Stimulated activated CD4-positive, alpha-beta T cell treated with anti-CD3 and anti-CD28 coated beads, Interleukin-2, amount 100 ng/mL, for 48 hours (primary cell): ENCODE data around the gene P2RX6.

Source experiments
- DNase-seq, 2 donors: peaks; one replicate each; pipeline ENCODE4 v3.0.0-alpha.2; 2020

P2RX6 gene

DNA sequence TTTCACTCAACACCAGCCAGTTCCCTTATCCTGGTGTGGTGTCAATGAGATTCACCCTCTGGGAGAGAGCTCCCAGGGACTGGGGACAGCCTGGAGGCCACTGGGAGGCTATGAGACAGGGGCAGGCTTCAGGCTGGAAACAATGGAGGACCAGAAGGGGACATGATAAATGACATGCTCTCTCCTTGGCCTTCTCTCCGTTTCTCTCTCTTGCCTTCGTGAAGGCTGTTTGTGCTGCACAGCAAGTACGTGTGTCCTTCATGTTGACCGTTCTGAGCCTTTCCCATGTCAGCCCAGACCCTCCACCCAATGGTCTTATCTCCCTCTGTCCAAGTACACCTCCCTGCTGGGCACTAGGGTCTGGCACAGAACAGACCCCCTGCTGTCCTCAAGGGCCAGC is 34.4 kb upstream of the P2RX6 start:
- DNase-seq, result no peak

DNA sequence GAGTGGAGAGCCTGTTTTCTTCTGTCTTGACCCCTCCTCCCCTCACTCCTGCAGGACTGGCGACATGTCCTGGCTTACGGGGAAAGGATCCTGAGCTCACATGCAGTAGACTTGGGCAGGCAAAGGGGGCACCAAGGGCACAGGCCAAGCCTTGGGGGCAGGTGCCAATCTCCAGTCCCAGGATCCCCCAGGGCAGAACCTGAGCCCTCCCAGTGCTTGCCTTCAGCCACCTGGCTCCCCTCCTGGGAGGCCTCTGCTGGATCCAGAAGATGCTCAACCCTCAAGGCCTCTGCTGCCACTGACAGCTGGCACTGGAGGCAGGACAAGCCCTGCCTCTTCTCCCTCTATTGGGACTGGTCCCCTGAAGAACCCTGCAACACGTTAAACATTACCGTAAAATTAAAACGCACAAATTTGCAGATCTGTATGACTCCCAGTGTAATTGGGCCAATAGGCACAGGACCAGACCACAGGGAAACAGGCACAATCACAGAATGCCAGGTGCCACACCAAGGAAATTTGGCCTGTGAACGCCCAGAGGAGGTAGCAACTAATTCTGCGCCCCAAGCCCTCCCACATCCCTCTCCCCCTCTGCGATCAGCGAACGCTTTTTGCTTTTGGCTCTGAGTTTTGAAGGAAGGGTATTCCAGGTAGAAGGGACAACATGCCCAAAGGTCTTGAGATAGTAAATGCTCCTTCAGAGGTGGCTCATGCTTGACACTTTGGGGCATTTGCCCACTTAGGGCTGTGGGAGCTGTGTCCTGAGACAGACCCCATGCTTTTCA is 33.8 kb upstream of the P2RX6 start:
- DNase-seq, result no peak

- peak; percentile 60 to 67 for DNase-seq
These were observed 33.0 kb upstream of the P2RX6 start, which contains the start of gene LZTR1 for GRCh38 chr22:20981787-20982562. Gene LZTR1, plus strand, starts transcription at chr22:20982297. Its CDS starts 75 bp downstream, at chr22:20982372.

GRCh38 chr22:20982563-20982882 is 32.4 kb upstream of the P2RX6 start:
- DNase-seq, result no peak

- DNase-seq, result no peak
These were observed 31.7 kb upstream of the P2RX6 start for GRCh38 chr22:20983081-20983771.

GRCh38 chr22:20985720-20986119 is 29.2 kb upstream of the P2RX6 start:
- DNase-seq, result no peak

GRCh38 chr22:20986365-20986764 is 28.6 kb upstream of the P2RX6 start:
- no peak for DNase-seq

DNA sequence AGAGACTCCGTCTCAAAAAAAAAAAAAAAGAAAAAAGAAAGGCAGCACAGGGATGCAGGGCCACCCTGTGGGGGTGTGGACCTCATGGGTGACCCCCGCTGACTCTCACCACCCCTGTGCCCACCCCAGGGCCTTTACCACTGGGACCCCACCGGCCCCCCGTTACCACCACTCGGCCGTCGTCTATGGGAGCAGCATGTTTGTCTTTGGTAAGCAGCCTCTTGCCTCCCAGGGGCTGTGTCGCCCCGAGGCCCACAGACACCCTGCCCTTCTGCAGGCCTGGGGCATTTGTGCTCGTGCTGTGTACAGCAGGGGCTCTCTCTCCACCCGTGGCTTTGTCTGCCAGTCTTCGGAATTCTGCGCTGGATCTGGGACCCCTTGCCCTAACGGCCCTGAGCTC is 27.6 kb upstream of the P2RX6 start:
- DNase-seq, result no peak

DNA sequence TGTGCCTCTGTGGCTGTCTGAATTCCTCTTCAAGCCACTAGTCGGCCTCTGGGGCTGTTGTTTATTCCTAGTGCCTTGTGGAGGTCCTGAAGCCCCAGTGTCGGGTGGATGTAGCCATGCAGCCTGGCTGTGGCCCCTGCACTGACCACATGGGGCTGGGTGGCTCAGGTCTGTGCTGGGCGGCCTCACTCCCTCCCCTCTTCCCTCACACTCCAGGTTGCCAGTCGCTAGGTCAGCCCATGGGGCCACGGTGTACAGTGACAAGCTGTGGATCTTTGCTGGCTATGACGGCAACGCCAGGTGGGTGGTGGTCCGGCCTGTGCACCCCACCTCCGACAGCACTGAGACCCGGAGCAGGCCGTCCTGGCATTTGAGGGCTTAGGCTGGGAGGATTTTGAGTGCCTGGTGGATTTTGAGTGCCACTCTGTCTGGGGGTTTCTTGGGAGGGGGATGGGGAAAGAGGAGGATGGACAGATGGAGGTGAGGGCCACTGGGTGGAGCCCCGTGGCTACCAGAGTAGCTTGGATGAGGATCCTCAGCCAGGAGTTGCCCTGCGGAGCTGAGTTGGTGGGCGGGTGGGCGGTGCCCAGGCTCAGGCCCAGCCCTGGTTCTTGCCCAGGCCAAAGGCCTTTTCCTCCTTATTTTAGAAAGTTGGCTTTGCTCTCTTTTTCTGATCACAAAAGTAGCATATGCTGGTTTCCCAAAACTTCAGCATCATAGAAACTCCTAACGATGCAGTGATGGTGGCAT is 26.2 kb upstream of the P2RX6 start:
- DNase-seq, result no peak

DNA sequence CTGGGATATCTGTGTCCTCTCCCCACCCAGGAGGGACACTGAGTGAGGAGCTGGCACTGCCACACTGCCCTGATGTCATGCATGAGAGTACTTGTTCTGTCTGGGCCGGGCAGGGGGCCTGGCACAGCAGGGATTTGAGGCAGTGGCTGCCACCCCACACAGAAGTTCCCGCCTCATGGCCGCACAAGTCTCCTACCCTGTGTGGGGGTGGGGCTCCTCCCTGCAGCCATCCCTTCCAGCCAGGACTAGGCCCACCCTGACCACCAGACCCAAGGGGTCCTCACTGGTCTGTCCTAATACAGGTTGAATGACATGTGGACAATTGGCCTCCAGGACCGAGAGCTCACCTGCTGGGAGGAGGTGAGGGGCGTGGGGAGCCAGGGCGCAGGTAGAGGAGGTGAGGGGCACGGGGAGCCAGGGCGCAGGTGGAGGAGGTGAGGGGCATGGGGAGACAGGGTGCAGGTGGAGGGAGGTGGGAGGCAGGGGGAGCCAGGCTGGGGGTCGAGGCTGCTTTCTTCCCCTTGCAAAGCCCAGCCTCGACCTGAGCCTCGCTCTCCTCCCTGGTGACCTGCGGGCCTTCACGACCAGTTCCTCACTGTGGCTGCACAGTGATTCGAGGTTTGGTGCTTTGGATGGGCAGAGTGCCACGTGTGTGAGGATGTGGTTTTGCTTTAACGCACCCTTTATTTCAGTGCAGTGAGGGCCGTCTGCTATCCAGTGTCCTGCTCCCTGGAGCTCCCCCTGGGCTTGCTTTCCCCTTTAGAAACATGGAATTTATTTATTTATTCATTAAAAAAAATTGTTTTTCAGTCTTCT is 25.4 kb upstream of the P2RX6 start:
- no peak for DNase-seq

DNA sequence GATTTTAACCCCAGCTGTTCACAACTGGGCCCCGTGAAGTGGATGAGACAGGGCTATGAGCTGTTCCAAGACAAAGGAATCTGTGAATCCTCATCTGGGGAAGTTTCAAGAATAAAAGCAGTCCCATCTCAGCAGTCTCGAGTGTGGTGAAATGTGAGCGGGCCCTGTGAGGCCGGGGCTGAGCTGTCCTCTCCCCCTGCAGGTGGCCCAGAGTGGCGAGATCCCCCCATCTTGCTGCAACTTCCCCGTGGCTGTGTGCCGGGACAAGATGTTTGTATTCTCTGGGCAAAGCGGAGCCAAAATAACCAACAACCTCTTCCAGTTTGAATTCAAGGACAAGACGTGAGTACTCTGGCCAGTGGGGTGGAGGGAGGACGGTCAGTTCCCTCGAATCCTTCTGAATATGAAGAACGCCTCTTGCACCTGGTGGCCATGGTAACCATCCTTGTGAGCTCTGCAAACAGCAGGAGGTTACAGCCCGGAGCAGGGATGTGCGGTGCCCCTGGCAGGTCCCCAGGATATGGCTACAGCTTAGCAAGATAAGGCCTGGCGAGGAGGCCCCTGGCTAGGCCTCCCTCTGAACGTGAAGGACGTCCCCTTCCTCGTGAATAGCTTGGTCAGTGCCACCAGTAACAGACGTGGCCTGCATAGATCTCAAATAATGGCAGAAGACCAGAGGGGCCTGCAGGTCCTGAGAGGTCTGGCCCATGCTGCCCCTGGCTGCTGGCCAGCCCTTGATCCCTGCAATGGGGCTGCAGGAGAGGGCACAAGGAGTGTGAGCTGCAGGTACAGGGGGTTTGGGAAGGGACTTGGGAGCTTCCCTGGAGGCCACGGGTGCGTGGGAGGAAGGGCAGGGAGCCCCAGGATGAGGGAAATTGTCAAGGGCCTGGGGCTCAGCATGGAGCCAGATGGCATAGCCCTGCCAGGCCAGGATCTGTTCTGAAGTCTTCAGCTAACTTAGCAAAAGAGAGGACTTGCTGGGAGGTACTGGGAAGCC is 24.5 kb upstream of the P2RX6 start:
- DNase-seq, result no peak

DNA sequence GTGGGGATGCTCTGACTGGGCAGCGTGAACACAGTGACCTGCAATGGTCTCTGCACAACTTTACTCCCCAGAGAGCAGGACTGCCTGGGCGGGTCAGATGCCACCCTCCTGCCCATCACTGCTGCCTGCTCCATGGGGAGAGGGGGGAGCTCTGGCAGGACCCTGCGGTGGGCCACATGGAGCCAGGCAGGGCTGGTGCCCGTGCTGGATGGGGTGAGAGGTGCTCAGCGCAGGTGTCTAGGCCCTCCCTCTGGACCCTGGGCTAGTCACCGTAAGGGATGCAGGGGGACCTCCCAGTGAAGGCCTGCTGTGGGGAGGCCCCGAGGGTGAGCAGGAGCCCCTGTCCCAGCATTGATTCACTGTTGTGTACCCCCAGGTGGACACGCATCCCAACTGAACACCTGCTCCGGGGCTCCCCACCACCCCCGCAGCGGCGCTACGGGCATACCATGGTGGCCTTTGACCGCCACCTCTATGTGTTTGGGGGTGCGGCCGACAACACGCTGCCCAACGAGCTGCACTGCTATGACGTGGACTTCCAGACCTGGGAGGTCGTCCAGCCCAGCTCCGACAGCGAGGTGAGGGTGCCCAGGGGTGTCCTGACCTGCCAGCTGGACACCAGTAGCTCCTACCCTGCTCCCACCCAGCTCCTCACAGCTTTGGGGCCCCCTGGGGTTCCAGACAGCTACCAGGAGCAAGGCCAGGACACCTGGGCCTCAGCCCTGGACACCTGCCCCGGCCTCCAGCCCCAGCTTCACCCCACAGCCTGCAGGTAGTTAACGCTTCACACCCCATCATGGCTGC is 23.5 kb upstream of the P2RX6 start:
- DNase-seq, result no peak

- no peak for DNase-seq
These were observed 22.9 kb upstream of the P2RX6 start for GRCh38 chr22:20992056-20992442.

DNA sequence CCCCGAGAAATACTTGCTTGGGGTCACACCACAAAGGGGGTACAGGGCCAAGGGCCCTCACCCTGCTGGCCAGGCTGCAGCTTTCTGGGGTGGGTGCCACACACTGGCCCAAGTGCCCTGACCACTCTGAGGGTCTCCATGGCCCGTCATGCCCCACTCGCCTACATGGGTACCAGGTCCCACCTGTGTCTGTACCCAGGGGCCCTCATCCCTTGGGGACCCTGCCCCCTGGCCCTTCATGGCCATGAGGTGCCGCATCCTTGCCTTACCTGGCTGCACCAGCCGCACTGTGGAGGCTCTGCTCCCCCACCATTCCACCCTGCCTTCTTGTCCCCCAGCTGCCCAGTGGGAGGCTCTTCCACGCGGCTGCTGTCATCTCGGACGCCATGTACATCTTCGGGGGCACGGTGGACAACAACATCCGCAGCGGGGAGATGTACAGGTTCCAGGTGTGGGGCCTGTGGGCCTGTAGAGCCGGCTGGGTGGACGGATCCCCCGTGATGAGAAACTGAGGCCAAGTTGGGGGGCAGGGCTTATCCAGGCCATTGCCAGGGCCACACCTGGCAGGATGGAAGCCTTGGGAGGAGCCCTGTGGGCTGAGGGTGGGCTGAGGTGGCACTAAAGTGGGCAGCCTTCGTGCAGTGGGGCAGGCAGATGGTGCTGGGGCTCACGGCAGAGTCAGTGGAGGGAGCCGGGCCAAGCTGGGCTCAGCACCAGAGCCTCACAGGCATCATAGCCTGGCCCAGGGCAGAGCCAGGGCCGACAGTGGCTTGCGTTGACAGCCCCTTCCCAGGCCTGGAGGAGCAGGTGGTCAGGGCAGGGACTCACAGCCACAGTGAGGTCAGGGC is 22.3 kb upstream of the P2RX6 start:
- no peak for DNase-seq

DNA sequence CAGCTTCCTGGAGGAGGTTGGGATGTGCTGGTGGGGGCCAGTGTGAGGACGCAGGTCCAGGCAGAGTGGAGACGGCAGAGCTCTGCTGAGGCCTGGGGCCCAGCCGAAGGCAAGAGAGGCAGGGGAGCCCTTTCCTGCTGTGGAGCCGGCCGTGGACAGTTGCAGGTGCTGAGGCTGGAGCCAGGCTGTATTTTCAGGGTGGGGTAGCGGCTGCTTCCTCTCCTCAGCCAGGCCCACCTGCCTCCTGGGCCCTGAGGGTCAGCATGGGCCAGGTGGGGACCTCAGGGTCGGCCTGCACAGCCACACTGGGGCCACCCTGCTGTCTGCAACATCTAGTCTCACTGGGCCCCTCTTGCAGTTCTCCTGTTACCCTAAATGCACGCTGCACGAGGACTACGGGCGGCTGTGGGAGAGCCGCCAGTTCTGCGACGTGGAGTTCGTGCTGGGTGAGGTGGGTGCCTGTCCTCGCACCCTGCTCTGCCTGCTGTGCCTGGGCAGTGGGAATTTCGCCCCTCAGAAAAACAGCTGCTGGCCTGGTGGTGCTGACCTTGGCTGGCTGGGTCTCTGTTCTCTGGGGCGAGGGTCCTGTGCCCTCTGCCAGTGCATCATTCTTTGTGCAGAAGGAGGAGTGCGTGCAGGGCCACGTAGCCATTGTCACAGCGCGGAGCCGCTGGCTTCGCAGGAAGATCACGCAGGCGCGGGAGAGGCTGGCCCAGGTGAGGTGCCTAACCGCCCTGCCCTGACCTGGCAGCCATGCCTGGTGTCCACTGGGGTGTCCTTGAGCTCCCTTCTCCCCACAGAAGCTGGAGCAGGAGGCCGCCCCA is 21.4 kb upstream of the P2RX6 start:
- DNase-seq, result no peak

- DNase-seq, result no peak
These were observed 20.6 kb upstream of the P2RX6 start for GRCh38 chr22:20994128-20994901.

DNA sequence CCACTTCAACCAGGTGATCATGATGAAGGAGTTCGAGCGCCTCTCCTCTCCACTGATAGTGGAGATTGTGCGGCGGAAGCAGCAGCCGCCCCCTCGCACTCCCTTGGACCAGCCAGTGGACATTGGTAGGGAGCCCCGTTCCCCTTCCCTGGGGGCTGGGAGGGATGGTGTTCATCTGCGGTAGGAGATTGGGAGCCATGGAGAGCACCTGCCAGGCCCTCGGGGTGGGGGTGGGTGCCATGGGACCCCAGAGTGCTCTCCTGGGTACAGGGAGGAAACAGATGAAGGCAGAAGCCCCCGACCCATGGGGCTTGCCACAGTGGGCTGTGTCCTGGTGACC is 20.1 kb upstream of the P2RX6 start:
- DNase-seq, result no peak
